Measurements from ENCODE around the gene BLVRA.

BLVRA gene

GRCh38 chr7:43847496-43847895 is 89.0 kb downstream of the BLVRA start:
- Histone ChIP-seq H3K36me3 (ENCODE audit: control insufficient read depth, insufficient read depth, low read length) (no peaks in the 10 kb centered on the region), H3K27me3 (replicated peaks; ENCODE audit: control insufficient read depth, insufficient read depth, low read length) (no peaks in the 10 kb centered on the region), H3K4me3 (replicated peaks; ENCODE audit: low read depth, low read length) (no peak overlapping the region)
- no peak for TF ChIP-seq CTCF (IDR thresholded peaks at IDR 0.05; ENCODE audit: insufficient read depth, low read length, poor library complexity, severe bottlenecking)
- DNase-seq (ENCODE audit: extremely low read depth, insufficient read length), result no peak

DNA sequence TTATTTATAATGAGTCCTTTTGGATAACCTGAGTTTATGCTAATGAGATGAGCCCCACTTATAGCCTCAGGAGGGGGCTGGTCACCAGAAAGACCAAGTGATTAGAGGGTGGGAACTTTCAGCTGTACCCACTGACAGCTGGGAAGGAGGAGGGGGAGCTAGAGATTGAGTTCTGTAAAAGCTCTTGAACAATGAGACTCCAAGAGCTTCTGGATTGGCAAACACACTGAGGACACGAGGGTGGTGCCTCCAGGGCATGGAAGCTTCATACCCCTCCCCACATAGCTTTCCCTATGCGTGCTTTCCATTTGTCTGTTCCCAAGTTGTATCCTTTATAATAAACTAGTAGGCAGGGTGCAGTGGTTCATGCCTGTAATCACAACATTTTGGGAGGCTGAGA is 90.6 kb downstream of the BLVRA start:
- Histone ChIP-seq H3K27me3 (replicated peaks; ENCODE audit: control insufficient read depth, insufficient read depth, low read length) (no peaks in the 10 kb centered on the region), H3K4me3 (replicated peaks; ENCODE audit: low read depth, low read length) (no peak overlapping the region), H3K36me3 (ENCODE audit: control insufficient read depth, insufficient read depth, low read length) (no peaks in the 10 kb centered on the region)
- TF ChIP-seq CTCF (IDR thresholded peaks at IDR 0.05; ENCODE audit: insufficient read depth, low read length, poor library complexity, severe bottlenecking), result no peak
- DNase-seq (ENCODE audit: extremely low read depth, insufficient read length), result no peak

DNA sequence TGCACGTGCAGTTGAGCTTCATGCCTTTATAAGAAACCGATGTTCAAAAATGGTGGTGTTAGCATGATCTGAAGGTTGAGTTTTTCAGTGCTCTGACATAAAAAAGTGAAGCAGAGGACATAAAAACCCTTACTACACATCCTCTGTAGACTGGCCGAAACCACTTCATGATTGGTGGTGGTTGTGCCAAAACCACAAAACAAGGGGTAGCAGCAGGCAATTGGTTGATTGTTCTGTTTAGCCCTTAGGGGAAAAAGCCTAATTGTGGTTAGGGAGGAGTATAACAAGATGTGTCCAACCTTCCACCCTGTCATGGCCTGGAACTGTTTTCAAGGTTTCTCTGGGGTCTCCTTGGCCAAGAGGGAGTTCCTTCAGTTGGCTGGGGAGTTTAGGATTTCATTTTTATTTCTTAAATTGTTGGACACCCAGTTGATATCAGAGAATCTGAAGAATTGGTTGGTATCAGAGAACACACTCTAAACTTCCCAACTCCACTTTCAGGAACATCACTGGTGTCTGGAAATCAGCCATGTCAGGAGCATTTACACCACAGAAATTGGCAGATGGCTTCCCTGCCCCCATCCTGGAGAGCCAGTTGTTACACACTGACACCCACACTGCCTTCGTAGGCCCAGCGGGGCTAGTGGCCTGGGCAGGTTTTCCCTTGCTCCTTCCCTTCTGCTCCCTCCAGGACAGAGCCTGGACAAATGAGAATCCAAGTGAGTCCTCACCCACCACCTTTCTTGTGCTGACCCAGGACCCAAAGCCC is 92.1 kb downstream of the BLVRA start:
- Histone ChIP-seq H3K4me3 (replicated peaks; ENCODE audit: low read depth, low read length) (no peak overlapping the region), H3K27me3 (replicated peaks; ENCODE audit: control insufficient read depth, insufficient read depth, low read length) (no peaks in the 10 kb centered on the region), H3K36me3 (ENCODE audit: control insufficient read depth, insufficient read depth, low read length) (no peaks in the 10 kb centered on the region)
- TF ChIP-seq CTCF (IDR thresholded peaks at IDR 0.05; ENCODE audit: insufficient read depth, low read length, poor library complexity, severe bottlenecking), result no peak
- DNase-seq (ENCODE audit: extremely low read depth, insufficient read length), result no peak

- TF ChIP-seq CTCF (IDR thresholded peaks at IDR 0.05; ENCODE audit: insufficient read depth, low read length, poor library complexity, severe bottlenecking), result no peak
- no peak for DNase-seq (ENCODE audit: extremely low read depth, insufficient read length)
- H3K36me3 ChIP-seq (ENCODE audit: control insufficient read depth, insufficient read depth, low read length), result no peaks in the 10 kb centered on the region
- H3K27me3 ChIP-seq (replicated peaks; ENCODE audit: control insufficient read depth, insufficient read depth, low read length), result no peaks in the 10 kb centered on the region
- no peak overlapping the region for H3K4me3 ChIP-seq (replicated peaks; ENCODE audit: low read depth, low read length)
Measured at GRCh38 chr7:43851805-43852204, 93.3 kb downstream of the BLVRA start.

DNA sequence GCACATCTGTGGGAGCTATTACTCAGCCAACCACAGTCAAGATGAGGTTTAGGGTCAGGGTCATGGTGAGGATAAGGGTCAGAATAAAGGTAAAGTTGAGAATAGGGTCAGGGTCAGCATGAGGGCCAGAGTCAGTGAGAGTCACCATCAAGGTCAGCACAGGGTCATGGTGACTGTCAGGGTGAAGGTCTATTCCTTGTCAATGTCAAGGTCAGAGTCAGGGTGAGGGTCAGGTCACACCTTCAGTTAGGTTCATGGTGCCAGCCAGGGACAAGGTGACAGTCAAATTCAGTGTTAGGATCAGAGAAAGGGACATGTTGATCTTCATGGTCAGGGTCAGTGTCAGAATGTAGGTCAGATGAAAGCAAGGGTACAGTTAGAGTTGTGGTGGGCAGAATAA is 96.7 kb downstream of the BLVRA start:
- DNase-seq (ENCODE audit: extremely low read depth, insufficient read length), result no peak

More for the DNA sequence above, 96.7 kb downstream of the BLVRA start:
- no peaks in the 10 kb centered on the region for H3K36me3 ChIP-seq (ENCODE audit: control insufficient read depth, insufficient read depth, low read length)
- no peak overlapping the region for H3K4me3 ChIP-seq (replicated peaks; ENCODE audit: low read depth, low read length)
- no peaks in the 10 kb centered on the region for H3K27me3 ChIP-seq (replicated peaks; ENCODE audit: control insufficient read depth, insufficient read depth, low read length)
- TF ChIP-seq CTCF (IDR thresholded peaks at IDR 0.05; ENCODE audit: insufficient read depth, low read length, poor library complexity, severe bottlenecking), result no peak
